Measurements from ENCODE around the gene KRT74. TPM values are rescaled to one million over a fixed set of nuclear protein-coding genes. Genes with fewer than 3 reads are reported as not detected.
A peak's percentile ranks its signal among the peaks of the same experiment; 100 is the strongest.
"Not testable (repeated sequence)": the region's sequence is repeated elsewhere in the genome, so short reads cannot be mapped to it uniquely, and the experiment has no call there.

The KRT74 gene
- polyA plus RNA-seq, 3 donors = not detected

GRCh38 chr12:52603314-52603713 lies 29.7 kb upstream of the KRT74 start:
- DNase-seq = no peak

GRCh38 chr12:52602552-52602951 lies 28.9 kb upstream of the KRT74 start:
- DNase-seq = no peak

- DNase-seq = no peak
These were observed 28.0 kb upstream of the KRT74 start for GRCh38 chr12:52601671-52602070.

GRCh38 chr12:52600941-52601481 lies 27.4 kb upstream of the KRT74 start, which contains the start of gene KRT72:
TSS of gene KRT72 (minus strand) at chr12:52601463. CDS start at chr12:52601452, 11 bp downstream.
- no peak for DNase-seq

GRCh38 chr12:52600475-52600874 lies 26.8 kb upstream of the KRT74 start:
- DNase-seq = no peak

GRCh38 chr12:52600071-52600470 lies 26.4 kb upstream of the KRT74 start:
- DNase-seq = no peak

GRCh38 chr12:52598966-52599365 lies 25.3 kb upstream of the KRT74 start:
- DNase-seq = no peak

GRCh38 chr12:52594237-52594636 lies 20.6 kb upstream of the KRT74 start:
- DNase-seq = not testable (repeated sequence)

GRCh38 chr12:52591521-52591920 lies 17.9 kb upstream of the KRT74 start:
- DNase-seq = no peak

GRCh38 chr12:52590021-52590420 lies 16.4 kb upstream of the KRT74 start:
- DNase-seq = no peak

- no peak for DNase-seq
These were observed 13.9 kb upstream of the KRT74 start for GRCh38 chr12:52587563-52587962.

GRCh38 chr12:52585946-52586345 lies 12.3 kb upstream of the KRT74 start:
- no peak for DNase-seq

GRCh38 chr12:52585066-52585465 lies 11.4 kb upstream of the KRT74 start:
- no peak for DNase-seq

GRCh38 chr12:52584156-52584682 lies 10.6 kb upstream of the KRT74 start:
- no peak for DNase-seq

GRCh38 chr12:52582971-52583456 lies 9.4 kb upstream of the KRT74 start:
- peak; percentile 61 for DNase-seq

- DNase-seq = no peak
These were observed 8.8 kb upstream of the KRT74 start for GRCh38 chr12:52582486-52582885.

GRCh38 chr12:52581481-52581880 lies 7.8 kb upstream of the KRT74 start:
- no peak for DNase-seq

GRCh38 chr12:52581066-52581465 lies 7.4 kb upstream of the KRT74 start:
- no peak for DNase-seq

- no peak for DNase-seq
These were observed 6.9 kb upstream of the KRT74 start for GRCh38 chr12:52580496-52580895.

- peak; percentile 14 for DNase-seq
These were observed 6.1 kb upstream of the KRT74 start for GRCh38 chr12:52579468-52580465.

GRCh38 chr12:52578469-52578868 lies 4.8 kb upstream of the KRT74 start:
- DNase-seq = no peak

GRCh38 chr12:52577316-52577715 lies 3.7 kb upstream of the KRT74 start:
- DNase-seq = no peak

GRCh38 chr12:52575948-52576347 lies 2.3 kb upstream of the KRT74 start:
- DNase-seq = no peak
